Measurements from ENCODE around the gene P2RY8.
"Not testable (repeated sequence)": the region's sequence is repeated elsewhere in the genome, so short reads cannot be mapped to it uniquely, and the experiment has no call there.

P2RY8 gene

GRCh38 chrX:1518512-1518911 lies 18.5 kb downstream of the P2RY8 start:
- no peak for DNase-seq

DNA sequence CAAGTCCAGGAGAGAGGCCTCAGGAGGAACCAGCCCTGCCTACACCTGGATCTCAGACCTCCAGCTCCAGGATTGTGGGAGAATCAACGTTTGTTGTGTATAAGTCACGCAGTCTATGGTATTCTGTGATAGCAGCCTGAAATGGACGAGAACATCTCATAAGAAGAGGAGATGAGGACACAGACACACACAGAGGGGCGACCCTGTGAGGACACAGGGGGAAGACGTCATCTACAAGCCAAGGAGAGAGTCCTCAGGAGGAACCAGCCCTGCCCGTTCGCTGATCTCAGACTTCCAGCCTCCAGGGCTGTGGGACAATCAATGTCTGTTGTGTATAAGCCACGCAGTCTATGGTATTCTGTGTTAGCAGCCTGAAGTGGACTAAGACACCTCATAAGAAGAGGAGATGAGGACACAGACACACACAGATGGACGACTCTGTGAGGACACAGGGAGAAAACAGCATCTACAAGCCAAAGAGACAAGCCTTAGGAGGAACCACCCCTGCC lies 20.3 kb downstream of the P2RY8 start:
- DNase-seq, result no peak

DNA sequence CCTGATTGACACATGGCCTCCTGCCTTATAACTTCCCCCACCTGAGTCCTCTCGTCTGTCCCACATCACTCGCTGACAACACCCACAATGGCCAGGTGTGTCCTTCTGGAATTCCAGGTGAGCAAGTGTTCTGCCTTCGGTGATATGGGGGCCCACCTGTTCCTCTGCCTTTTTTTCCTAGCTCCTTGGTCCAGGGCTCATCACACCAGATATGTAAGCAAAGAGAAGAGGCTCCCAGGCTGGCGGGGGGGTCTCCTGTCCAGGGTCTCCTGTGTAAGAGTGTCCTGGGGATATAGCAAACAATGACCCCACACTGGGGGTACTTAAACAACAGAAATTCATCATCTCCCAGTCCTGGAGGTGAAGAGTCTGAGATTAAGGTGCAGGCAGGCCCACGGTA lies 25.2 kb downstream of the P2RY8 start:
- no peak for DNase-seq

- DNase-seq, result no peak
These were observed 25.8 kb downstream of the P2RY8 start for GRCh38 chrX:1511150-1511549.

DNA sequence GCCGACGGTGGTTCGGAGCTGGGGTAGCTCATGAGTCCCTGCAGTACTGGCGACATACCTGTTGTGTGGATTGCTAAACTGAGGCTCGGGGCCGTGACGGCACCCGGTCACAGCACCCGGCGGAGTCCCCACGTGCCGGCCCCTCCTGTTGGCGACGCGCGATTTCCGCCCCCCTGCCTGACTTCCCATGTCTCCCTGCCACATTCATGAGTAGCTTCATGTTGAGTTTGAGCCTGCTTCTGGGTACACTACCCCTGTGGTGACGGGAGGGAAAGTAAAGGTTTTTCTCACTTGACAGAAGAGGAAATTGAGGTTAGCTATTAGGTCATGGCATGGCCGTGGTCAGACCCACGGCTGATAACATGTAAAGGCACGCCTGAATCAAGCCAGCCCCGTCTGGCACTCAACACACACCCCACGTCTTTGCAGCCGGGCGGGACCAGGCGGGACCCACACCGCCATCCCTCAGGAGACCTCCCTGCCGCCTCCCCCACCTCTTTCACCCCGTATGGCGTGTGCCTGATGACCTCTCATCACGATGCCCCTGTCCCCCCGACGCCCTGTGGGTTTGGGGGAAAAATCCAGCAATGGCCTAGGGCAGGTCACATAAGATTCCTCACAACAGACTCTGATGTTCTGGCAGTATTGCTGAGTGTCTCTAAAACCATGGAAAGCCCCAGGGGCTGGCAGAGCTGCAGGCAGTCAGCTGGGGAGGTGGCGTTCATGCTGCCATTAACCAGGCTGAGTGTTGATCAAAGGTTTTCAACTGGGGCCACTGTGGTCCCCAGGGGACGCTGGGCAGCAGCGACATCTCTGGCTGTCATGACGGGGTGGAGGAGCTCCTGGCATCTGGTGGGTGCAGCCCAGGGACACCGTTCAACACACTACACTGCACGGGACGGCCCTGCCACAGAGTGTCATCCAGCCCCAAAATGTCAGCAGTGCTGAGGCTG lies 29.2 kb downstream of the P2RY8 start:
- DNase-seq, result peak; percentile 60 to 71

GRCh38 chrX:1506916-1507315 lies 30.1 kb downstream of the P2RY8 start:
- DNase-seq, result no peak

- DNase-seq, result no peak
These were observed 34.1 kb downstream of the P2RY8 start for GRCh38 chrX:1502853-1503252.

DNA sequence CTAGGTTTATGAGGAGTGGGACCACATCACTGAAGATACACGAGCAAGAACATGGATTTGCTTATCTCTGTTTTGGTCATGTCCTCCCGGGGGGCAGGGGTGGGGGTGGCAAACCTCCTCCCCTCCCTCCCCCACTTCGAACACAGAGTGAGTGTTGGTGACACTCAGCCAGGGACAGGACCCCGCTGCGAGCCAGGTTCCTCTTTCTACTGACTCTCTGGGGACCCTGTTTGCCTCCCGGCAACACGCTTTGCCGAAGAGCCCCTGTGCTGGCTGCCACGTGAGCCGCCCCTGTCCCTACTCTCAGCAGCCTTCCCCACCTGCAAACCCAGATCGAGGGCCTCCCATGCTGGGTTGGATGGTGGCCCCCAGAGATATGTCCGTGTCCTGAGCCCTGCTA lies 34.7 kb downstream of the P2RY8 start:
- peak in 1 of 2 donors; percentile 85 for DNase-seq

DNA sequence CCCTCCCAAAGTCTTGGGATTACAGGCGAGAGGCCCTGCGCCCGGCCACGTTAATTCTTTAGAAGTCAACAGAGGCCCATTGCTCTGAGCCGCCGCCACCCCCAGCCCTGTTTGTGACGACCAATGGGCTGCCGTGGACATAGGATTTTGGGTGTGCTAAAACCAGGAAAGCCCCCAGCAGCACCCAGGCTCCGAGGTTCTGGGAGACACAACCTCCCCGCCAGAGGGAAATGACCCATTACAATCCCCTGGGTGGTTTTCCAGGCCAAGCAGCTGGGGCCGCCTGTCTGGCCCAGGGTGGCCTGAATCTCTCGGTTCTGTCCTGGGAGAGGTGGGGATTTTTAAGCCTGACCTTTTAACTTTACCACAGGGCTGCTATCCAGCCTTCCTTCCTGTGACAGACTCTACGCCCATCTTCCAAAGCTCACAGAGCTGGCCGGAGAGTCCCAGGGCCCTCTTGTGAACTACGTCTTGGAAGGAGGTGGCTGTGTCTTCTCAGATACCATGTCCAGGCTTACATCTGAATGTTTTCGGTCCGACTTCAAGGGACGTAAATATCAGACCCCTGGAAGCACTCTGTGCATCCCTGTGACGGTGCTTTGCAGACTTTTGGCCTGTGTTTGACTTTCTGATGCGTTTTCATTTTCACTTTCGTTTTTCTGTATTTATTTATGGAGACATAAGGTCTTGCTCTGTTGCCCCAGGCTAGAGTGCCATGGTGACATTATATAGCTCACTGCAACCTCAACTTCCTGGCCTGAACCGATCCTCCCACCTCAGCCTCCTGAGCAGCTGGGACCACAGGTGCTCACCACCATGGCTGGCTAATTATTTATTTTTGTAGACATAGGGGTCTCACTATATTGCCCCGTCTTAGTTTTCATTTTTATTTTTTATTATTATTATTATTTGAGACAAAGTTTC lies 36.0 kb downstream of the P2RY8 start:
- peak; percentile 55 to 66 for DNase-seq

DNA sequence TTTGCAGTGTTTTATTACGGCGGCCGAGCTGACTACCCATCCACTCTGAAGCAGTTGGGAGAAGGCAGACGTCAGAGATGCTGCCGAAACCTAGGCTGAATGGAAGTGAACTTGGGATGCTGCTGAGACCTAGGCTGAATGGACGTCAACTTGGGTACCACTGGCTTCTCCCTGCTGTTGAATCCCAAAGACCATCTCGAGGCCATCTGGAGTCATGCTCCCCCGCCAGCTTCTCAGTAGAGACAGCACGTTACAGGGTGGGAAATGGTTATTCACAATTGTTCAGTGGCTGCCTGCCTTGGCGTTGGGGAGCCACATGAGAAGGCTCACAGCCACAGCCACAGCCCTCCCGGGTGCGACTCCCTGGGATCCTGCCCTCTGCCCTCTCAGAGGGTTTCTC lies 40.9 kb downstream of the P2RY8 start:
- no peak for DNase-seq

DNA sequence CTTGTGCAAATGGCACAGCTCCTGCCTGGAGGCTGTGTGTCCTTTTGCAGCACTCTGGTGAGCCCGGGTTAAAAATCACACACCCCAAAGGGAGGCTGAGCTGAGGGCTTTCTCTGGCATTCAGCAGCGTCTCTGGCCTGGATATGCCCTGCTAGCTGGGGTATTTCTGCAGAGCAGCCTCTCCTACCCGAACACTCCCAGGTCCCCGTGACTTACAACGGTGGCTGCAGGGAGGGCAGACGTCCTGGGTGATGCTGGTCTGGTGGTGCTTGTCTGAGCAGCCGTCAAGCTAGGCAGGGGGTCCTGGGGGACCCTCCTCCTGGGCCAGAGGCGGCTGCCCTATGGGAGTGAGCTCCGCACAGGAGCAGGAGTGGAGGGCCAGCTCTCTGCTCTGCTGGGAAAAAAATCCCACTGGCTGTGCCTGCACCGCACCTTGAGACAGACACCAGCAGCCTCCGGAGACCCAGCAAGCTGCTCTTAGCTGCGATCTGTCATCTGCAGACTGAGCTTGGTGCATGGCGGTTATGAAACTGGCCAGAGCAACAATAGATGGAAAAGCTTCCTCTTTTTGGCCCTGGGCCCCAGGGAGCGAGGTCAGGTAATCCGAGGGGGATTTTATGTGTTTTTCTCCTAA lies 43.0 kb downstream of the P2RY8 start:
- peak in 1 of 2 donors; percentile 55 for DNase-seq

- DNase-seq, result no peak
These were observed 43.6 kb downstream of the P2RY8 start for GRCh38 chrX:1493412-1493811.

DNA sequence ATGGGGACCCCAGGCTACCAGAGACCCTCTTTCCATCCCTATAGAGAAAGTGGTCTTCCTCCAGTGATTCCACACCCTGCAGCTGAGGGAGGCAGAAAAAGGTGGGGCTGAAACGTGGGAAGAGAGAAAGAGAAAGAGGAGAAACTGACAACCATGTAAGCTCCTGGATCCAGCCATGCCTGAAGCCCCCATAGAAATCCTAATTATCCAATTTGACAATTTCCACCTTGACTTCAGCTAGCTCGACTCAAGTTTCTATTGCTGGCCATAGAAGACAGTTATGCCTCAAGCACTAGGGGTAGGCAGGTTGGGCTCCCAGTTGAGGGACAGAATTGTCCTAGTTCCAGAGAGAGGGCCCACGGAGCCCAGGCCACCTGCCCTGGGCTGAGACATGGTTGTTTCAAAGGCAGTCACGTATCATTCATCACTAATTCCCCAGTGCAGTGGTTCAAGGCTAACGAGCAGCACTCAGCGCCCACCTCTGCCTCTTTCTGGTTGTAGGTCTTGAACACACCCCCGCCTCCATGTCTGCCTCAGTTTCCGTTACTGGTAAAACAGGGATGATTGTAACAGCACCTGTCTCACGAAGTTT lies 44.5 kb downstream of the P2RY8 start:
- DNase-seq, result no peak

GRCh38 chrX:1491851-1492349 lies 45.1 kb downstream of the P2RY8 start:
- peak; percentile 67 to 69 for DNase-seq

DNA sequence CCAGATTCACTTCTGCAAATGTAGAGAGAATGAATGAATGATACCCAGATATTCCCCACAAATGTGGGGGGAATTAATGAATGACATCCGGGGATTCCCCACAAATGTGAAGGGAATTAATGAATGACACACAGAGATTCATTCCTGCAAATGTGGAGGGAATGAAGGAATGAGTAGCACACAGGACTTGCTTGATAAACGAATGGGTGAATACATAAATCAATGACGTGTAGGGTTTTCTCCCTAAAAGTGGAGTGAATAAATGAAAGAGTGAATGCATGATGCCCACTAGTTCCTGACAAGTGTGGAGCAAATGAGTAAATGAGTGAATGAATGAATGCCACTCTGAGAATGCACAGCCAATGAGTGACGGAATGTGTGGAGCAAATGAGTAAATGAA lies 45.7 kb downstream of the P2RY8 start:
- not testable (repeated sequence) for DNase-seq

GRCh38 chrX:1490723-1491122 lies 46.3 kb downstream of the P2RY8 start:
- DNase-seq, result not testable (repeated sequence)

- not testable (repeated sequence) for DNase-seq
These were observed 47.6 kb downstream of the P2RY8 start for GRCh38 chrX:1489354-1489753.

DNA sequence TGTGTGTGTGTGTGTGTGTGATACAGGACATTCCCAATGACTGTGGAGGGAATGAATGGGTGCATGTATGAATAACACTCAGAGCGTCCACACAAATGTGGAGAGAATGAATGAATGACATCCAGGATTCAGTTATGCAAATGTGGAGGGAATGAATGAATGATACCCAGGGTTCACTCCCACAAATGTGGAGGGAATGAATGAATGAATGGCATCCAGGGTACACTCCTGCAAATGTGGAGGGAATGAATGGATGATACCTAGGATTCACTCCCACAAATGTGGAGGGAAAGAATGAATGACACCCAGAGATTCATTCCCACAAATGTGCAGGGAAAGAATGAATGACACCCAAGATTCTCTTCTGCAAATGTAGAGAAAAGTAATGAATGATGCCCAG lies 48.2 kb downstream of the P2RY8 start:
- no peak for DNase-seq

DNA sequence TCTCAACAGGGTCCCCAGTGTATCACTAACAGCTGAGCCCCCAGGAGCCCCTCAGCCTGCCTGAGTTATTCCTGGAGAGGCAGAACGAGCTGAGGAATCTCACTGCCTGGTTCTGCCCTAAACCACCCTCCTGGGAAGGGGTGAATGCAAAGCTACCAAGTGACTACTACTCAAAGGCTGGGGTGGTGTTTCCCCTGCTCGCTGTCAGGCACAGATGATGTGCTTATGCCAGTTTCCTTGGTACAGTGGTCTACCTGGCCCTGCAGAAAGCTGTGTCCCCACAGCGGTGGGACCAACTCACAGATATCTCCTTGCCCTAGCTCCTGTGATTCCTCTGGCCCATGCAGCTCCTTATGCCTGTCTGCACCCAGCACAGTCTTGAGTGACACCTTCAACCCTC lies 48.8 kb downstream of the P2RY8 start:
- DNase-seq, result no peak

- no peak for DNase-seq
These were observed 49.6 kb downstream of the P2RY8 start for GRCh38 chrX:1487401-1487800.

DNA sequence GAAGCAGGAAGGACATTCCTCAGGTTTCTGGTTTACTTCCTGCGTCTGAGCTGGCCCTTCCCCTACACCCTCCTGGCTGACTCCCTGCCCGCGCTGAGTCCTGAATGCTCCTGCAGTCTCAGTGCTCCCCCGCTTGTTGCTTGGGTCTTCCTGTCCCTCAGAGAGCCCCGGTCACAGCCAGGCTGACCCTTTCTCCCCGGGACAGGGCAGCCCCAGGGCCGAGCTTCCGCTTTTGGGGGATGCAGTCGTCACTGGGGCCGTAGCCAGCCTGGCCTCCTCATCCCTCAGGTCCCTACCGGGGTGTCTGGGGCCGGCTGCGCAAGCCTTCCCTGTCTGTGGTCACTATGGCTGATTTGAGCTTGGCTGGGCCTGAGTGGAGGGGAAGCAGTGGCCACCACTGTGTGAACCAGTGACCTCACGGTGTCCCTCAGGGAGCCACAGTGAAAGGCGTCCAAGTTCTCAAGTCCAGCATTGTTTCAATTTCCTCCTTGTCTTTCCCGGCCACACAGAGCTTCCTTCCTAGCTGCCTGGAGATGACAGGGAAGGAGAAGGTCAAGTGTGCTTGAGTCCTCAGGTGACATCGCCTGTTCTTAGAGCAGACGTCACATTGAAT lies 50.1 kb downstream of the P2RY8 start:
- DNase-seq, result no peak

- no peak for DNase-seq
These were observed 50.8 kb downstream of the P2RY8 start for GRCh38 chrX:1486177-1486576.
